HFF-Myc (cell line): ENCODE data around the gene KIF9.
"Not testable (repeated sequence)": the region's sequence is repeated elsewhere in the genome, so short reads cannot be mapped to it uniquely, and the experiment has no call there.

Experiments
- DNase-seq: peaks from one replicate; pipeline ENCODE4 v3.0.0-alpha.2; 2011; ENCODE audit warnings: low read depth; ENCODE audit errors: extremely low read depth
- H3K4me3 ChIP-seq: replicated peaks from 2 replicates; pipeline ENCODE4 v1.5.1; 2011; ENCODE audit warnings: low read depth, mild to moderate bottlenecking, control low read depth, low read length
- CTCF ChIP-seq: IDR thresholded peaks from 2 replicates; pipeline ENCODE4 v1.5.1; 2012; ENCODE audit warnings: mild to moderate bottlenecking, low read depth, low read length, control low read depth; ENCODE audit errors: missing control alignments

KIF9 gene

DNA sequence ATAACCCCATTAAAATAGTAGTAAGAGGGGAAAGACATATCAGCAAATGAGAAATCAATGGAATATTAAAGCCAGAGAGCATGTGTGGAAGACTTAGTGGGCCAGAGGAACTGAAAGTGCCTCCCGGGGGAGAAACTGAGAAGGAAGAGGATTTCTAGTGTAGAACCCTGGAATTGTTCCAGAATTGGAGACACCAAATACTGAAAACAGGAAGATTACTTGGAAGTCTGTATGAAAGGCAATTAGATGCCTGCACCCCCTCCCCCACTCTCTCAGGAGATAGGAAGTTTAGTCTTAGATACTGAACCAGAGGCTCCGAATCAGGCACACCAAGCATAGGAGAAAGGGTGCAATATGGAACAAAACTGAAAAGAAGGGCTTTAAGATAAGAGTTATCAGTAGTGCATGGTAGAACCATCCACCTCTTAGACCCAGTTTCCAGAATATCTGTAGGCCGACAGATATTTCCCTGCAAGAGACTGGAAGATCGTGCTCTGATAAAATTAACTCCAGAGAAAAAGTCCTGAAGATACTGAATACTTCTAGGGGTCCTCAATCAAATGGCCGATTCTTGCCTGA lies 32.6 kb upstream of the KIF9 start:
- no peak overlapping the region for H3K4me3 ChIP-seq
- no peak for DNase-seq
- TF ChIP-seq CTCF = no peak

- no peak overlapping the region for H3K4me3 ChIP-seq
- no peak for TF ChIP-seq CTCF
- DNase-seq = no peak
These were observed 31.6 kb upstream of the KIF9 start for GRCh38 chr3:47314056-47314764.

GRCh38 chr3:47313341-47314055 lies 30.9 kb upstream of the KIF9 start:
- no peak for DNase-seq
- no peak overlapping the region for H3K4me3 ChIP-seq
- no peak for TF ChIP-seq CTCF

DNA sequence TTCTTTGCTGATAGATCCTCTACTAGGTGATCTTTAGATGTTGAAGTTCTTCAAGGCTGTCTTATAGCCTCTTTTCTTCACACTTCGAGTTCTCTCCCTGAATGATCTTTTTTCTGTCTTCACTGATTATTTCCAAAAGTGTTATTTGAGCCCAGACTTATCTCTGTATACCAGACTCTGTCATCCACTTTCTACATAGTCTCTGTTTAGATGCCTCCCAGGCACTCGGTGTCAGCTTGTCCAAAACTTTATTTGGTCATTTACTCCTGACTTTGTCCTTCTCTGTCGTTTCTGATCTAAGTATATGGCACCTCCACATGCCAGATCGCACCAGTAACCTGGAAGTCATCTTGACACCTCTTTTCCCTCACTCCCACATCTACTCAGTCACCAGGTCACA lies 27.8 kb upstream of the KIF9 start:
- no peak for TF ChIP-seq CTCF
- H3K4me3 ChIP-seq = no peak overlapping the region
- no peak for DNase-seq

- H3K4me3 ChIP-seq, DNase-seq: not testable (repeated sequence)
These were observed 26.6 kb upstream of the KIF9 start for GRCh38 chr3:47309231-47309630.

- no peak for TF ChIP-seq CTCF
- no peak overlapping the region for H3K4me3 ChIP-seq
- no peak for DNase-seq
These were observed 23.4 kb upstream of the KIF9 start for GRCh38 chr3:47306022-47306421.

DNA sequence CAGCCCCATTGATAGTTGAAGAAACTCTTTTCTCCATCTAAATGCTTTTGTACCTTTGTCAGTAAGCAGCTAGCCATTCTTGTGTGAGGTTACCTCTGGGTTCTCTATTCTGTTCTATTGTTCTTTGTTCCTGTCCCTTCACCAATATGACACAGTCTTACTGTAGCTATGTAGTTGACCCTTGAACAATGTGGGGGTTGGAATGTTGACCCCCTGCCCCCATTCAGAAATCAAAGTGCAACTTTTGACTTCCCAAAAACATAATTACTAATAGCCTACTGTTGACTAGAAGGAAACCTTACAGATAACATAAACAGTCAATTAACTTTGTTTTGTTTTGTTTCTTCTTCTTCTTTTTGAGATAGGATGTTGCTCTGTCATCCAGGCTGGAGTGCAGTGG lies 18.9 kb upstream of the KIF9 start:
- no peak overlapping the region for H3K4me3 ChIP-seq
- TF ChIP-seq CTCF = no peak
- no peak for DNase-seq
